Nephron (organoid): ENCODE measurements around the gene CDO1.
A peak's percentile ranks its signal among the peaks of the same experiment; 100 is the strongest.

Experiments
- H3K27ac Mint-ChIP-seq, 3 experiments: 2 replicates each; pipeline ENCODE4 v1.8.0; 2020; ENCODE audit warnings: mixed read lengths in 3 of 3, mild to moderate bottlenecking in 2 of 3, moderate library complexity in 1 of 3
- H3K27me3 Mint-ChIP-seq: 2 replicates; pipeline ENCODE4 v1.8.0; 2021; ENCODE audit warnings: low read depth, mild to moderate bottlenecking, moderate library complexity, mixed read lengths
- H3K36me3 Mint-ChIP-seq: 2 replicates; pipeline ENCODE4 v1.8.0; 2020; ENCODE audit warnings: low read depth, mixed read lengths
- H3K4me1 Mint-ChIP-seq: 2 replicates; pipeline ENCODE4 v1.8.0; 2020; ENCODE audit warnings: mixed read lengths
- H3K4me3 Mint-ChIP-seq, 3 experiments: 2 replicates each; pipeline ENCODE4 v1.8.0; 2020; ENCODE audit warnings: mild to moderate bottlenecking in 3 of 3, mixed read lengths in 3 of 3, moderate library complexity in 2 of 3
- H3K9me3 Mint-ChIP-seq: 2 replicates; pipeline ENCODE4 v1.8.0; 2020; ENCODE audit warnings: mixed read lengths
- CTCF ChIP-seq, 3 experiments: fragments of 200-600 bp; sonication (generic); IDR thresholded peaks; one replicate each; pipeline ENCODE4 v1.5.0; 2021; ENCODE audit warnings: antibody characterized with exemption in 3 of 3; ENCODE audit not compliant: unreplicated experiment in 3 of 3

The CDO1 gene

GRCh38 chr5:115820846-115821245, 4.4 kb upstream of the CDO1 start:
- no peak for TF ChIP-seq CTCF (IDR thresholded peaks at IDR 0.05; ENCODE audit: unreplicated experiment in 3 of 3)
- Mint-ChIP-seq H3K36me3 (peaks cover 4% of the 10 kb centered on the region), H3K4me1 (peaks cover 6% of the 10 kb centered on the region), H3K27me3 (peaks cover 4% of the 10 kb centered on the region), H3K4me3 (no peak overlapping the region), H3K27ac (no peak overlapping the region), H3K9me3 (peaks cover 20% of the 10 kb centered on the region)

GRCh38 chr5:115818821-115819220, 2.4 kb upstream of the CDO1 start:
- H3K27me3 Mint-ChIP-seq, result peaks cover 19% of the 10 kb centered on the region
- peaks cover 6% of the 10 kb centered on the region for H3K9me3 Mint-ChIP-seq
- H3K36me3 Mint-ChIP-seq, result peaks cover 3% of the 10 kb centered on the region
- peaks cover 23% of the 10 kb centered on the region for H3K4me1 Mint-ChIP-seq
- no peak overlapping the region for H3K27ac Mint-ChIP-seq
- TF ChIP-seq CTCF (IDR thresholded peaks at IDR 0.05; ENCODE audit: unreplicated experiment in 3 of 3), result no peak
- H3K4me3 Mint-ChIP-seq, result peak overlapping the region in 1 of 3 experiments; percentile 64

- peak overlapping the region; percentile 59 to 96 (median 66) for H3K4me3 Mint-ChIP-seq
- peaks cover 21% of the 10 kb centered on the region for H3K27me3 Mint-ChIP-seq
- no peak for TF ChIP-seq CTCF (IDR thresholded peaks at IDR 0.05; ENCODE audit: unreplicated experiment in 3 of 3)
- peaks cover 31% of the 10 kb centered on the region for H3K4me1 Mint-ChIP-seq
- peak overlapping the region; percentile 98 to 99 (median 99) for H3K27ac Mint-ChIP-seq
- peaks cover 2% of the 10 kb centered on the region for H3K9me3 Mint-ChIP-seq
- H3K36me3 Mint-ChIP-seq, result peaks cover 8% of the 10 kb centered on the region
Measured at GRCh38 chr5:115817386-115817785, 927 bp upstream of the CDO1 start.

- peak overlapping the region; percentile 98 to 99 (median 99) for H3K27ac Mint-ChIP-seq
- peaks cover 21% of the 10 kb centered on the region for H3K27me3 Mint-ChIP-seq
- H3K36me3 Mint-ChIP-seq, result peaks cover 19% of the 10 kb centered on the region
- peaks cover 42% of the 10 kb centered on the region for H3K4me1 Mint-ChIP-seq
- H3K9me3 Mint-ChIP-seq, result no peaks in the 10 kb centered on the region
- peak overlapping the region; percentile 96 for H3K4me3 Mint-ChIP-seq
- no peak for TF ChIP-seq CTCF (IDR thresholded peaks at IDR 0.05; ENCODE audit: unreplicated experiment in 3 of 3)
Measured at GRCh38 chr5:115815693-115816225, 700 bp downstream of the CDO1 start.

GRCh38 chr5:115815006-115815692, 1.3 kb downstream of the CDO1 start:
- H3K9me3 Mint-ChIP-seq, result no peaks in the 10 kb centered on the region
- peaks cover 19% of the 10 kb centered on the region for H3K36me3 Mint-ChIP-seq
- H3K27ac Mint-ChIP-seq, result peak overlapping the region in 2 of 3 experiments; percentile 49 to 64
- H3K4me3 Mint-ChIP-seq, result peak overlapping the region; percentile 88 to 96 (median 91)
- peaks cover 21% of the 10 kb centered on the region for H3K27me3 Mint-ChIP-seq
- TF ChIP-seq CTCF (IDR thresholded peaks at IDR 0.05; ENCODE audit: unreplicated experiment in 3 of 3), result no peak
- peaks cover 48% of the 10 kb centered on the region for H3K4me1 Mint-ChIP-seq

- Mint-ChIP-seq H3K9me3 (no peaks in the 10 kb centered on the region), H3K4me1 (peaks cover 52% of the 10 kb centered on the region), H3K4me3 (peak overlapping the region; percentile 88 to 96 (median 91)), H3K36me3 (peaks cover 26% of the 10 kb centered on the region), H3K27me3 (peaks cover 21% of the 10 kb centered on the region), H3K27ac (peak overlapping the region in 2 of 3 experiments; percentile 5 to 49)
- no peak for TF ChIP-seq CTCF (IDR thresholded peaks at IDR 0.05; ENCODE audit: unreplicated experiment in 3 of 3)
Measured at GRCh38 chr5:115813719-115814118, 2.7 kb downstream of the CDO1 start.
